Activated B cell treated with CpG ODN at 0.5 μM for 24 hours (primary cell): ENCODE results near the gene RHOT1. TPM values are rescaled to one million over a fixed set of nuclear protein-coding genes. Genes with fewer than 3 reads are reported as not detected.
"Not testable (repeated sequence)": the region's sequence is repeated elsewhere in the genome, so short reads cannot be mapped to it uniquely, and the experiment has no call there.

Experiments used
- ATAC-seq: fragments of 200-7000 bp; cut with Tn5 transposase; one replicate; pipeline ENCODE4 v1.10.0; 2021; ENCODE audit warnings: low read depth, mild to moderate bottlenecking, moderate library complexity
- CTCF ChIA-PET: fragments of 350-600 bp; sonication (Branson Sonifier 250); formaldehyde crosslinking; loops from one replicate; lab custom pipeline; 2021; ENCODE audit warnings: antibody characterized with exemption; lab: Charles Lee
- POLR2A ChIA-PET: fragments of 350-600 bp; sonication (Branson Sonifier 250); formaldehyde crosslinking; loops from one replicate; lab custom pipeline; 2021; ENCODE audit warnings: antibody characterized with exemption; lab: Charles Lee
- DNase-seq: peaks from one replicate; pipeline ENCODE4 v3.0.0; 2022
- H3K27ac Mint-ChIP-seq: one replicate; pipeline ENCODE4 v1.8.0; 2020; ENCODE audit warnings: mixed read lengths
- H3K27me3 Mint-ChIP-seq: one replicate; pipeline ENCODE4 v1.8.0; 2021; ENCODE audit warnings: mixed read lengths
- H3K36me3 Mint-ChIP-seq: one replicate; pipeline ENCODE4 v1.8.0; 2021; ENCODE audit warnings: low read depth, mixed read lengths
- H3K4me1 Mint-ChIP-seq: one replicate; pipeline ENCODE4 v1.8.0; 2021; ENCODE audit warnings: mixed read lengths
- H3K4me3 Mint-ChIP-seq: one replicate; pipeline ENCODE4 v1.8.0; 2020; ENCODE audit warnings: mild to moderate bottlenecking, mixed read lengths
- H3K9me3 Mint-ChIP-seq: one replicate; pipeline ENCODE4 v1.8.0; 2020; ENCODE audit warnings: mixed read lengths
- intact Hi-C: fragments of 100-400 bp; cut with micrococcal nuclease; formaldehyde crosslinking; loops from one replicate; pipeline ENCODE4 v1.15.1; 2024
- total RNA-seq: library from RNA; stranded (reverse); gene quantifications from 2 replicates; pipeline ENCODE4 v1.2.3, GENCODE V29; 2022
- TF ChIP-seq, protein P1 (sequence below): fragments of 200-600 bp; IDR thresholded peaks from one replicate; pipeline ENCODE4 v1.8.0; 2022; ENCODE audit warnings: antibody characterized with exemption, mild to moderate bottlenecking

RHOT1 gene
- total RNA-seq, 1 donor from 2014 or later, result 16.2 TPM

DNA sequence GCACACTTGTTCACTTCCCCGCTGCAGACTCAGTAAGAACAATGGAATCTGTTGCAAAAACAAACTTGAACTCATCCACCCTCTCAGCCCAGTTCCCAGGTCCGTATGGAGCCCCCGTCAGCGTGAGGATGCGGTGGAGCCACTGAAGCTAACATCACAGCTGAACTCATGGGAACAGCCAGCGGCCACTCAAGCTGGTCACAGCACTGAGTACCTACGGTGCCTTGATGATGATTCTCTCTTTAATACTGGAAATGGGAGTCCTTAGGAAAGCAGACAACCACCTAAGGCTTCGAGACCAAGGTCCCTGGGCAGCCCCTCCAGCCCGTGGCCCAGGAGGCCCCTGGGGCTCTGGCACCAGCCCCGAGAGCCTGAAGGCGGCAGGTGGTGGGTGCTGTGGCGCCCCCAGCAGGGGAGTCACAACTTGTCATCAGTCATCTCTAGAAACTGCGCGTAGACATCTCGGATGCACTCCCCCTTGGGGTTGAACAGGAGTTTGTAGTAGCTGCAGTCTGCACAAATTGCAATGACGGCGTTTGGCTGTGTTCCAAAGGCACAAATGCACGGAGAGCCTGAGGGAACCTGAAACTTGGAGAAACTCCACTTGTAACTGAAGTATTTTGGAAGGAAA lies 31.0 kb upstream of the RHOT1 start:
- Mint-ChIP-seq H3K27ac (no peak overlapping the region), H3K27me3 (peaks cover 2% of the 10 kb centered on the region), H3K9me3 (no peaks in the 10 kb centered on the region), H3K4me1 (peaks cover 5% of the 10 kb centered on the region), H3K4me3 (no peak overlapping the region), H3K36me3 (no peaks in the 10 kb centered on the region)
- intact Hi-C loops, result no loop called here
- ChIA-PET POLR2A (no interaction called here), CTCF (interaction anchor here (0.6 kb wide), 1 partner anchor 12 kb away, joined by 3 read pairs; no protein-coding TSS in a partner anchor)
- TF ChIP-seq, protein P1, sequence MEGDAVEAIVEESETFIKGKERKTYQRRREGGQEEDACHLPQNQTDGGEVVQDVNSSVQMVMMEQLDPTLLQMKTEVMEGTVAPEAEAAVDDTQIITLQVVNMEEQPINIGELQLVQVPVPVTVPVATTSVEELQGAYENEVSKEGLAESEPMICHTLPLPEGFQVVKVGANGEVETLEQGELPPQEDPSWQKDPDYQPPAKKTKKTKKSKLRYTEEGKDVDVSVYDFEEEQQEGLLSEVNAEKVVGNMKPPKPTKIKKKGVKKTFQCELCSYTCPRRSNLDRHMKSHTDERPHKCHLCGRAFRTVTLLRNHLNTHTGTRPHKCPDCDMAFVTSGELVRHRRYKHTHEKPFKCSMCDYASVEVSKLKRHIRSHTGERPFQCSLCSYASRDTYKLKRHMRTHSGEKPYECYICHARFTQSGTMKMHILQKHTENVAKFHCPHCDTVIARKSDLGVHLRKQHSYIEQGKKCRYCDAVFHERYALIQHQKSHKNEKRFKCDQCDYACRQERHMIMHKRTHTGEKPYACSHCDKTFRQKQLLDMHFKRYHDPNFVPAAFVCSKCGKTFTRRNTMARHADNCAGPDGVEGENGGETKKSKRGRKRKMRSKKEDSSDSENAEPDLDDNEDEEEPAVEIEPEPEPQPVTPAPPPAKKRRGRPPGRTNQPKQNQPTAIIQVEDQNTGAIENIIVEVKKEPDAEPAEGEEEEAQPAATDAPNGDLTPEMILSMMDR, result no peak
- DNase-seq (no peak), ATAC-seq (no peak)

DNA sequence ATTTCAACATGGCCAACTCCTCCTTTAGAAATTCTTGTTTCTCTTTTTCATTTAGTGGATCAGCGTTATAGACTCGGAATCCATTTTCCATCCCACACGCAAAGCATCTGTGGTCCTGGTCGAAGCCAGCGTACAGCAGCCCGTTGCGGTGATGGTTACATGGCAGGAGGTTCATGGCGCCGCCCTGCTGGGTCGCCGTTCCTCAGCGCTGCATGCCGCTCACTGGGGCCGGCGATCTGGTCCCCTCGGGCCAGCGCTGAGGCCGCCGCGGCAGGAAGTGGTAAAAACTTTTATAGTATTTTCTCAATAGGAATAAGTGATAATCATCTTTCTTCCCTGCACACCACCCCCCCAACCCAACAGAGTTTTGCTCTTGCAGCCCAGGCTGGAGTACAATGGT lies 29.9 kb upstream of the RHOT1 start:
- no peak for ATAC-seq
- peaks cover 9% of the 10 kb centered on the region for H3K27me3 Mint-ChIP-seq
- no peak for DNase-seq
- H3K4me3 Mint-ChIP-seq, result no peak overlapping the region
- H3K36me3 Mint-ChIP-seq, result no peaks in the 10 kb centered on the region
- H3K4me1 Mint-ChIP-seq, result no peaks in the 10 kb centered on the region
- intact Hi-C loops, result no loop called here
- no peaks in the 10 kb centered on the region for H3K9me3 Mint-ChIP-seq
- CTCF ChIA-PET, result no interaction called here
- TF ChIP-seq, protein P1, result no peak
- POLR2A ChIA-PET, result no interaction called here
- no peak overlapping the region for H3K27ac Mint-ChIP-seq

DNA sequence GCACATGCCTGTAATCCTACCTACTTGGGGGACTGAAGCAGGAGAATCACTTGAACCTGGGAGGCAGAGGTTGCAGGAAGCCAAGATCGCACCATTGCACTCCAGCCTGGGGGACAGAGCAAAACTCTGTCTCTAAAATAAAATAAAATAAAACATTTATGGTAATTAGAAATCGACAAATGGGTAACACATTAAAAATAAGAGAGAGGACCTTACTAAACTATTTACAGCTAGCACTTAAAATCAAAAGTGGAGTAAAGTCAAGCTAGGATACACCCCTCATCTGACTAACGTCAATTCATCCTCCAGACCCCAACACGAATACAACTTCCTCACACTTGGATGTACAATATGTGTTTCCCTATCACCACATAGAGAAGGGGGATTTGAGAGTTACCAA lies 27.8 kb upstream of the RHOT1 start:
- TF ChIP-seq, protein P1, result no peak
- Mint-ChIP-seq H3K9me3 (no peaks in the 10 kb centered on the region), H3K4me3 (no peak overlapping the region), H3K27ac (no peak overlapping the region), H3K36me3 (no peaks in the 10 kb centered on the region), H3K27me3 (peaks cover 17% of the 10 kb centered on the region), H3K4me1 (no peaks in the 10 kb centered on the region)
- DNase-seq, result no peak
- ChIA-PET POLR2A (no interaction called here), CTCF (no interaction called here)
- no peak for ATAC-seq
- intact Hi-C loops, result no loop called here

GRCh38 chr17:32115546-32115945 lies 26.8 kb upstream of the RHOT1 start:
- ATAC-seq, H3K27ac Mint-ChIP-seq, intact Hi-C loops, H3K4me1 Mint-ChIP-seq, DNase-seq, H3K9me3 Mint-ChIP-seq, H3K4me3 Mint-ChIP-seq, POLR2A ChIA-PET, H3K36me3 Mint-ChIP-seq, CTCF ChIA-PET: not testable (repeated sequence)
- H3K27me3 Mint-ChIP-seq, result peaks cover 19% of the 10 kb centered on the region

DNA sequence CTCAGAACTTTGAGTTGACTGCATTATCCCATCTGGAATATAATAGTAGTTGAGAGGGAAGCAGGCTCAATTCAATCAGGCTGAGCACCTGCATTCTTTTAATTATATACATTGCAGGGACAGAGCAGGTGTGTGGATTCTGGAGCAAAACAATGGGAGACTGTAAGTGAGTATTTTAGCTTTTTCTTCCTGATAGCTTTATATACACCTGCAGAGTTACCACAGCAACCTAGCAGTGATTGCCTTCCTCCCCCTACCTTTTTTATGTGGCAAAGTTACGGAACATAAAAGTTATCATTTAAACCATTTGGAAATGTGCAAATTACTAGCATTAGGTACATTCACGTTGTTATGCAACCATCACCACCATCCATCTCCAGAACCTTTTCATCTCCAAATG lies 25.4 kb upstream of the RHOT1 start:
- ChIA-PET POLR2A (no interaction called here), CTCF (no interaction called here)
- Mint-ChIP-seq H3K36me3 (no peaks in the 10 kb centered on the region), H3K27me3 (peaks cover 20% of the 10 kb centered on the region), H3K9me3 (no peaks in the 10 kb centered on the region), H3K27ac (no peak overlapping the region), H3K4me3 (no peak overlapping the region), H3K4me1 (no peaks in the 10 kb centered on the region)
- TF ChIP-seq, protein P1, result no peak
- DNase-seq (no peak), ATAC-seq (no peak)
- intact Hi-C loops, result no loop called here

- CTCF ChIA-PET, result no interaction called here
These were observed 24.9 kb upstream of the RHOT1 start for GRCh38 chr17:32117399-32117798.

DNA sequence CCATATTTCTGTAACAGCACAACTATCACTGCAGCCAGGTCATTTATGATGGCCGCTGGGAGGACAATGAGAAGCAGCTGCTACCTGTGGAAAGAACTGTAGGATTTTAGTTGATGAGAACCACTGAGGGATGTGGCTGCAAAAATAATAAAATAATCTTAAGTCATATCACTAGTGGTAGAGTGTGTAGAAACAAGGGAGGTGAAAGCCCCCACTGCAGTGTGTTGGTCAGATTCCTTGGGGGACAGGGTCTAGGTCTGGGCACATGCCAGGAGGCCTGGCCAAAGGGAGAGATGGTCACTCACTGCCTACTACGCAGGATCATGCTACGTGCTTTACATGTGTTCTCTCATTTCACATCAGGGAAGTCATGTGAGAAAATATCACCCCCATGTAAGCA lies 24.2 kb upstream of the RHOT1 start:
- H3K36me3 Mint-ChIP-seq, H3K4me3 Mint-ChIP-seq, POLR2A ChIA-PET, ATAC-seq, H3K4me1 Mint-ChIP-seq, H3K27ac Mint-ChIP-seq, DNase-seq, H3K9me3 Mint-ChIP-seq, CTCF ChIA-PET, intact Hi-C loops: not testable (repeated sequence)
- H3K27me3 Mint-ChIP-seq, result peaks cover 20% of the 10 kb centered on the region

More at GRCh38 chr17:32117399-32117798, 24.9 kb upstream of the RHOT1 start:
- Mint-ChIP-seq H3K27me3 (peaks cover 20% of the 10 kb centered on the region), H3K36me3 (no peaks in the 10 kb centered on the region), H3K4me1 (no peaks in the 10 kb centered on the region), H3K4me3 (no peak overlapping the region), H3K27ac (no peak overlapping the region), H3K9me3 (no peaks in the 10 kb centered on the region)
- POLR2A ChIA-PET, result no interaction called here
- no peak for DNase-seq
- intact Hi-C loops, result no loop called here
- ATAC-seq, result no peak
- TF ChIP-seq, protein P1, result no peak
